HG03571 (cell line): ENCODE data around the gene INAFM1.

ENCODE experiments used
- ATAC-seq: cut with Tn5 transposase; IDR thresholded peaks from one replicate; pipeline ENCODE4 v1.9.1; 2021; ENCODE audit not compliant: unreplicated experiment

Gene INAFM1

DNA sequence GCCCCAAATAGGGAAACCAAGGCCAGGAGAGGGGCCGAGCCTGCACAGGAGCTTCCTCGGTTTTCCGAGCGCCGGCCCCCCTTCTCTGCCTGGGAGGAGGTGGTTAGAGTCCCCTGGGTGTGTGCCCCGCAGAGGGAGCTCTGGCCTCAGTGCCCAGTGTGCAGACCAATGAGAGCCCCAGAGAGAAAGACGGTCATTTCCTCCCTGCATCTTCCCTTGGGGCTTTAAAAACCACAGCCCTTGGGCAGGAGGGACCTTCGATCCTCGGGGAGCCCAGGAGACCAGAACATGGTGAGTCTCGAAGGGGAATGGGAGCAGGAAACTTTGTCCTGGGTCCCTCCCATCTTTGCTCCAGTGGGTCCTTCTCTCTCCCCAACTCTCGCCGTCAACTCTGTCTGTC is 34.9 kb downstream of the INAFM1 start, which contains the start of gene C5AR1:
Gene C5AR1 (plus strand): TSS at position 254 of the 400 bp plus-strand sequence. CDS start 35 bp downstream, at position 289.
- no peak for ATAC-seq

- no peak for ATAC-seq
Measured at GRCh38 chr19:47310323-47310722, 35.6 kb downstream of the INAFM1 start.

DNA sequence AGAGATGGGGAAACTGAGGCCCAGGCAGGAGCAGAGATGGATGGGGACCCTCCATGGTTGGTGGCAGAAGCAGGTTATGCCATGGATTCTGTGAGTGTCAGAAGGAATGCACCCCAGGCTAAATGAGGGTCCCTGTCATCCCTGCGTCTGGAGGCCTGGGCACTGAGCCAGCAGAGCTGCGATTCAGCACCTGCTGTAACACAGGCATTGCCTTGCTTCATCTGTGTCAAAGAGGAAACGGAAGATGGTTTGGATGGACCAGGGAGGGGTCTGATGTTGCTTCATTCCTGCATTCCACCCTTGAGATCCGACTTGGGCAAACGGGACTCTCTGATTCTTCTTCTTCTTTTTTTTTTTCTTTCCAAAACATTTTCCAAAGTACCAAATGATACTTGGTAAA is 36.1 kb downstream of the INAFM1 start:
- no peak for ATAC-seq

DNA sequence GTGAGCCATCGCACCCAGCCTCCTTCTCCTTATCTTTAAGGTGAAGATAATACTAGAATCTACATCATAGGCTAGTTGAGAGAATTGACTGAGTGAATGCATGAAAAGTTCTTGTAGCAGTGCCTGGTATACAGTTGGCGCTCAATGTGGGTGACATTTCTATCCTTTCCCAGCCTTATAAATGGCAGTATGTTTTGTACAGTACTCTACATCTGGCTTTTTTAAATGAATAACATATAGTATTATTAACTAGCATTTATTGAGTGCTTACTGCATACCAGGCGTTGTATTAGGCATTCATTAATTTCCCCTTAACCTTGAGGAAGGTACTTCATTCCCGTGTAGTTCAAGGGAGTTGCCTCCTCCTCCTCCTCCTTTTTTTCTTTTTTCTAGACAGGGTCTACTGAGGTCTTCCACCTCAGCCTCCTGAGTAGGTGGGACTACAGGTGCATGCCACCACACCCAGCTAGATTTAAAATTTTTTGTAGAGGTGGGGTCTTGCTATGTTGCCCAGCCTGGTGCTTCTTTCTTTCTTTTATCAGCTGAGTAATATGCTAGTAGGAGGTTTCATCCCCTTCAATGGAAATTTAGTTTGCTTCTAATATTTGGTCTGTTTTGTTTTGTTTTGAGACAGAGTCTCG is 37.8 kb downstream of the INAFM1 start:
- no peak for ATAC-seq

DNA sequence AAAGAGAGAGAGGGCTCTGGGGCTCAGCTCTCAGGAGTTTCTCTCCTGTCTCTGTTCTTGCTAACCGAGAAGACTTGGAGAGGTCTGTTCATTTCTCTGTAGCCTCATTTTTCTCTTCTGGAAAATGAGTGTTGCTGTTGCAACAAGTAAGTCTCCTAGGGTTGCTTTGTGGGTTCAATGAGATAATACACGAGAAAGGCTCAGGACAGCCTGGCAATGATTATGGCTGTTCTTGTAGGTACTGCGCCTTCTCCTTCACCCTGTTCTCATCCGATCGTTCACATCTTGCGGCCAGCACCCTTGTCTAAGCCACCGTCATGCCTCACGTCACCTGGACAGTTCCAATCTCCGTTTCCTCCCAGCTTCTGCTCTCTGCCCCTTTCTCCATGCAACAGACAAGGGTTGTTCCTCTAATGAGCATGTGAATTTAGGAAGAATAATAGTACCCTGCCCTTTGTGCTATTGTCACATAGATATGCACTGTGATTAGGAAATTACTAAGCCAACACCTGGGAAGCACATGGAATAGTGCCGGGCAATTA is 39.1 kb downstream of the INAFM1 start:
- no peak for ATAC-seq

GRCh38 chr19:47315125-47315821 is 40.6 kb downstream of the INAFM1 start:
- ATAC-seq = no peak

- ATAC-seq = no peak
Measured at GRCh38 chr19:47316513-47316912, 41.8 kb downstream of the INAFM1 start.

DNA sequence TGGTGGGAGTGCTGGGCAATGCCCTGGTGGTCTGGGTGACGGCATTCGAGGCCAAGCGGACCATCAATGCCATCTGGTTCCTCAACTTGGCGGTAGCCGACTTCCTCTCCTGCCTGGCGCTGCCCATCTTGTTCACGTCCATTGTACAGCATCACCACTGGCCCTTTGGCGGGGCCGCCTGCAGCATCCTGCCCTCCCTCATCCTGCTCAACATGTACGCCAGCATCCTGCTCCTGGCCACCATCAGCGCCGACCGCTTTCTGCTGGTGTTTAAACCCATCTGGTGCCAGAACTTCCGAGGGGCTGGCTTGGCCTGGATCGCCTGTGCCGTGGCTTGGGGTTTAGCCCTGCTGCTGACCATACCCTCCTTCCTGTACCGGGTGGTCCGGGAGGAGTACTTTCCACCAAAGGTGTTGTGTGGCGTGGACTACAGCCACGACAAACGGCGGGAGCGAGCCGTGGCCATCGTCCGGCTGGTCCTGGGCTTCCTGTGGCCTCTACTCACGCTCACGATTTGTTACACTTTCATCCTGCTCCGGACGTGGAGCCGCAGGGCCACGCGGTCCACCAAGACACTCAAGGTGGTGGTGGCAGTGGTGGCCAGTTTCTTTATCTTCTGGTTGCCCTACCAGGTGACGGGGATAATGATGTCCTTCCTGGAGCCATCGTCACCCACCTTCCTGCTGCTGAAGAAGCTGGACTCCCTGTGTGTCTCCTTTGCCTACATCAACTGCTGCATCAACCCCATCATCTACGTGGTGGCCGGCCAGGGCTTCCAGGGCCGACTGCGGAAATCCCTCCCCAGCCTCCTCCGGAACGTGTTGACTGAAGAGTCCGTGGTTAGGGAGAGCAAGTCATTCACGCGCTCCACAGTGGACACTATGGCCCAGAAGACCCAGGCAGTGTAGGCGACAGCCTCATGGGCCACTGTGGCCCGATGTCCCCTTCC is 45.5 kb downstream of the INAFM1 start:
- no peak for ATAC-seq

DNA sequence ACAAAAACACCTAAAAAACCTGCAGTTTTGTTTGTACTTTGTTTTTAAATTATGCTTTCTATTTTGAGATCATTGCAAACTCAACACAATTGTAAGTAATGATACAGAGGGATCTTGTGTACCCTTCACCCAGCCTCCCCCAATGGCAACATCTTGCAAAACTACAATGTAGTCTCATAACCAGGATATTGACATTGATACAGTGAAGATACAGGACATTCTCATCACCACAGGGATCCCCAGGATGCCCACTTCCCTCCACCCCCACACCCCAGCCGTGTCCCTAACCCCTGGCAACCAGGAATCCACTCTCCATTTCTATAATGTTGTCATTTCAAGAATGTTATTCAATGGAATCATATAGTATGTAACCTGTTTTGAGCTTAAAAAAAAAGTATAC is 46.9 kb downstream of the INAFM1 start:
- no peak for ATAC-seq

DNA sequence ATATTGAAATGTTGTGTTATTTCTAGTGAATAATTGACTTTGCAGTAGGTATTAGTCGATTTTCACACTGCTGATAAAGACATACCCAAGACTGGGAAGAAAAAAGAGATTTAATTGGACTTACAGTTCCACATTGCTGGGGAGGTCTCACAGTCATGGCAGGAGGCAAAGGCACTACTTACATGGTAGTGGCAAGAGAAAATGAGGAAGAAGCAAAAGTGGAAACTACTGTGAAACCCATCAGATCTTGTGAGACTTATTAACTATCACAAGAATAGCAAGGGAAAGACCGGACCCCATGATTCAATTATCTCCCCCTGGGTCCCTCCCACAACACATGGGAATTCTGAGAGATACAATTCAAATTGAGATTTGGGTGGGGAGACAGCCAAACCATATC is 47.4 kb downstream of the INAFM1 start:
- ATAC-seq = no peak

GRCh38 chr19:47323409-47323808 is 48.7 kb downstream of the INAFM1 start:
- ATAC-seq = no peak

GRCh38 chr19:47323872-47324271 is 49.2 kb downstream of the INAFM1 start:
- ATAC-seq = no peak

DNA sequence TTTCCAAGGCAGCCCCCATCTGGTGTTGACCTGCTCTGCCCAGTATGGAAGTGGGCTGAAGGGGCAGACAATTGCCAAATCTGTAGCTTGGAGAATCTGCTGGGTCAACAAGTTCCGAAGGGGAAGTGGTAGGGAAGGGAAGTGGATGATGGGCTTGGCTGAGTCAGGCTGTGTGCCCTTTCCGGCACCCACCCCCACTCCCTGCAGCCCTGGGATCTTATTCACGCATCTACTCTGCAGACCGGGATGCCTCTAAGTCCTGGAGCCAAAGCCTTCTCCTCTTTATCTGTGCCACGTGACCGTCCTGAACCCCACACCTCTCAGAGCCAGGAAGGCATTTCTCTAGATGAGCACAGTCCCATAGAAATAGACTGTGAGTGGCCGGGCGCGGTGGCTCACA is 49.8 kb downstream of the INAFM1 start:
- no peak for ATAC-seq
